HG02970 (cell line): Measurements from ENCODE around the gene LIAS.
"Not testable (repeated sequence)": the region's sequence is repeated elsewhere in the genome, so short reads cannot be mapped to it uniquely, and the experiment has no call there.

Experiments used
- ATAC-seq: cut with Tn5 transposase; IDR thresholded peaks from one replicate; pipeline ENCODE4 v1.9.1; 2021; ENCODE audit warnings: mild to moderate bottlenecking, moderate library complexity, moderate number of reproducible peaks; ENCODE audit not compliant: unreplicated experiment, low FRiP score

The LIAS gene

GRCh38 chr4:39495446-39496213 lies 36.8 kb downstream of the LIAS start:
- ATAC-seq, result no peak

- no peak for ATAC-seq
Observed at GRCh38 chr4:39497909-39498726, 39.3 kb downstream of the LIAS start.

GRCh38 chr4:39498727-39499020 lies 39.8 kb downstream of the LIAS start:
- no peak for ATAC-seq

- ATAC-seq, result no peak
Observed at GRCh38 chr4:39502019-39502663, 43.3 kb downstream of the LIAS start.

DNA sequence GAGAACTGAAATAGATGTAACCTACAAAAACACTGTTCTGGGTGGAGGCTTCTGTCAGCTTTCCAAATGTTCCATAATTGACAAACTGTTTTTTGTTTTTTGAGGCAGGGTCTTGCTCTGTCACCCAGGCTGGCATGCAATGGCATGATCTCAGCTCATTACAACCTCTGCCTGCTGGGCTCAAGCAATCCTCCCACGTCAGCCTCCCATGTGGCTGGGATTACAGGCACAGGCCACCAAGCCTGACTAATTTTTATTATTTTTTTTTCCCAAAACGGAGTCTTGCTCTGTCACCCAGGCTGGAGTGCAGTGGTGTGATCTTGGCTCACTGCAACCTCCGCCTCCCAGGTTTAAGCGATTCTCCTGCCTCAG lies 43.8 kb downstream of the LIAS start:
- not testable (repeated sequence) for ATAC-seq

GRCh38 chr4:39504538-39504937 lies 45.7 kb downstream of the LIAS start:
- ATAC-seq, result no peak

DNA sequence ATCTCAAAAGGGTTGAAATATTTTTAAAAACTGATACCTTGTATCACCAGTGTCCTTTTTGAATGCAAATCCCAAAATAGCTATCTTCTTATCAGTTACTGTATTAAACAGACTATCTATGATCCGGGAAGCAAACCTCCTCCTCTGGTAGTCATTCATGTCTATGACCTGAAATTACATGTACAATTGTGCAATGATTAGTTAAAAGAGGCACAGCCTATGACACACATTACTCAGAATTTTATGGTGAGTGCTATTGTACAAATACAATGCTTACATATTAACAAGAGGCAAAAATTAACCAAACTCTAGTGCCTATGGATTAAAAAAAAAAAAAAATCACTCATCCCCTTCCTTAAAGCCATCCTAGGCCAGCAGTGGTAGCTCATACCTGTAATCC lies 46.7 kb downstream of the LIAS start:
- no peak for ATAC-seq

GRCh38 chr4:39510348-39510929 lies 51.6 kb downstream of the LIAS start:
- ATAC-seq, result no peak

GRCh38 chr4:39514266-39514665 lies 55.4 kb downstream of the LIAS start:
- ATAC-seq, result not testable (repeated sequence)

DNA sequence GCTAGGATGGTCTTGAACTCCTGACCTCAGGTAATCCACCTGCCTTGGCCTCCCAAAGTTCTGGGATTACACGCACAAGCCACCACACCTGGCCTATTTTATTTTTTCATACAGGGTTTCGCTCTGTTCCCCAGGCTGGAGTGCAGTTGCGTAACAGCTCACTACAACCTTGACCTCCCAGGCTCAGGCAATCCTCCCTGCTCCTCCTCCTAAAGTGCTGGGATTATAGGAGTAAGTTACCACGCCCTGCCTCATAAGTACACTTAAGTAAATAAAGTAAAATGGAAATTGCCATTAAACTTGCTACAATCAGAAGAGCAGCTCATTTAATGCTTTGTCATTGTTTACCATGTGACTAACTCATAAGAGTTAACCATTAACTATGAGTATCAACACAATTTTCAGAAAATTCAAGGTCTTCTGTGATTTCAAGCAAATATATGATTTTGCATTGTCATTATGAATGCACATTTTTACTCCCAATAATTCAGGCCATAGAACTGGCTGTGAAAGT lies 56.1 kb downstream of the LIAS start:
- ATAC-seq, result no peak

DNA sequence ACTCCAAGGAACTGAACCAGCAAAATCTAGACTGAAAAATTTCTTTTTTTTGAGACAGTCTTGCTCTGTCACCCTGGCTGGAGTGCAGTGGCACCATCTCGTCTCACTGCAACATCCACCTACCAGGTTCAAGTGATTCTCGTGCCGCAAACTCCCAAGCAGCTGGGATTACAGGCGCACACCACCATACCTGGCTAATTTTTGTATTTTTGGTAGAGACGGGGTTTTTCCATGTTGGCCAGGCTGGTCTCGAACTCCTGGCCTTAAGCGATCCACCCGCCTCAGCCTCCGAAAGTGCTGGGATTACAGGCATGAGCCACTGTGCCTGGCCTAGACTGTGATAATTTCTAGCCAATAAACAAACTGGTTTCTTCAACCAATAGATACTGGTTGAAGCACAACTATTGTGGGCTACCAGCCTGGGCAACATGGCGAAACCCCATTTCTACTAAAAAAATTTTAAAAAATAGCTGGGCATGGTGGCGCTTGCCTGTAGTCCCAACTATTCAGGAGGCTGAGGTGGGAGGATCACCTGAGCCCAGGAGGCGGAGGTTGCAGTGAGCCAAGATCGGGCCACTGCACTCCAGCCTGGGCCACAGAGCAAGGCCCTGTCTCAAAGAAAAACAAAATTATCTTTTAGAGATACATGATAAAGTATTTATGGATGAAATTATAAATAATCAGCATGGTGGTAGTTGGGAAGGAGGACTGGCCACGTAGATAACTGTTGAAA lies 57.0 kb downstream of the LIAS start:
- not testable (repeated sequence) for ATAC-seq

DNA sequence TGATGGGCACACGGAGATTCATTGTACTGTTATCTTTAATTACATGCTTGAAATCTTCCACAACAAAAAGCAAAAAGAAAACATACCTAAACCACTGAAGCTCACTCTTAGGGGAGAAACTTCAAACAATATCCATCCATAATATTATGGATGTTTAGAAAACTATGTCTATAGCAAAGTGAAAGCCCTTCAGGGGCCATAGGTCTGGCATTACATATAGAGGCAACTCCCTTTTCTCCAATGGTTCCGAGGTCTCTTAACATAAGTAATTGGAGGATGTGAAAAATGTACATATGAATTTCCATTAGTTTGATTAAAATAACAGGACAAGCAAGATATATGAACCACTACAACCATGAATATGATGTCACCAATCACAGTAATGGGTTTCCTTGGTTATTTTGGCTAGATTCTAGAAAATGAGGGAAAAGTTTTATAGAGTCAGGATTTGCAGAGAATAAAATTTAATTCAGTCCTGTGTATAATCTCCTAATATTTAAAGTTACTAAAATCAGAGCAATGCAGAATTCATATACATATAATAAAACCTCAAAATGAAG lies 57.6 kb downstream of the LIAS start:
- ATAC-seq, result no peak

DNA sequence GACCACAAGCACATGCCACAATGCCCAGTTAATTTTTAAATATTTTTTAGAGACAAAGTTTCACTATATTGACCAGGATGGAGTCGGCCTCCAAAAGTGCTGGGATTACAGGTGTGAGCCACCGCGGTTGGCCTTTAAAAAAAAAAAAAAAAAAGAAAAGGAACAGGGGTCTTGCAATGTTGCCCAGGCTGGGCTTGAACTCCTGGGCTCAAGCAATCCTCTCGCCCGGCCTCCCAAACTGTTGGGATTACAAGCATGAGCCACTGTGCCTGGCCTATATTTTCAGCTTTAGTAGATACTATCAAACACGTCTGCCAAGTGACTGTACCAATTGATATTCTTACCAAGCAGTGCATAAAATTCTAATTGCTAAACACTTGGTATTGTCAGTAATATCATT lies 59.6 kb downstream of the LIAS start:
- no peak for ATAC-seq

- no peak for ATAC-seq
Observed at GRCh38 chr4:39521253-39521919, 62.5 kb downstream of the LIAS start.

DNA sequence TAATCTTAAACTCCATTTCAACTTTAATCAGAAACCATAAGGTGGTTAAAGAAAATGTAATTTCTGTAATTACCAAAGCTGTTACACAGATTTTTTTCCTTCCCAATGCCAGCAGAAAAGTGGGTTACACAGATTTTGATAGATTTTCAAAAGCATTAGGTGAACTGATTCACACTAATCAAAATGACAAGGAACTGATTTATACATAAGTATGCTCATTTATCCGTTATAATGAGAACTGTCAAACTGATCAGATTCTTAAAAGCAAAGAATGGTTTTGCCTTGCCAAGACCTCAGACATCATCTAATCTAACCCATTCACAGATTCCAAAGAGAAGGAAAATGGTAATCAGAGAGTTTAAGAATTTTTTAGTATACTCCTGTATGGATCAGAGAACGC lies 63.2 kb downstream of the LIAS start:
- no peak for ATAC-seq

- no peak for ATAC-seq
Observed at GRCh38 chr4:39524161-39524957, 65.5 kb downstream of the LIAS start.

- no peak for ATAC-seq
Observed at GRCh38 chr4:39525822-39526690, 67.2 kb downstream of the LIAS start.
